OCI-LY7 (cell line): ENCODE data around the gene PPP1R27. TPM values are rescaled to one million over a fixed set of nuclear protein-coding genes. Genes with fewer than 3 reads are reported as not detected.

ENCODE experiments used
- BruUV-seq: library from RNA; stranded (reverse); fragments of 400-500 nt; replicated peaks from 2 replicates; lab custom pipeline; 2021; lab: Mats Ljungman, UMichigan
- CTCF ChIA-PET: fragments of 300-600 bp; sonication (Branson Sonifier 250); formaldehyde crosslinking; loops from one replicate; lab custom pipeline; 2022; ENCODE audit warnings: antibody characterized with exemption; ENCODE audit not compliant: unreplicated experiment; lab: Charles Lee
- POLR2A ChIA-PET: fragments of 300-600 bp; sonication (Branson Sonifier 250); formaldehyde crosslinking; loops from one replicate; lab custom pipeline; 2022; ENCODE audit warnings: antibody characterized with exemption; lab: Charles Lee
- DNase-seq: peaks from one replicate; pipeline ENCODE4 v3.0.0-alpha.2; 2015; ENCODE audit warnings: low spot score
- H2AFZ ChIP-seq: fragments of 200-600 bp; sonication (generic), shearing (Covaris generic); 2 replicates; pipeline ENCODE4 v1.6.1; 2014; ENCODE audit warnings: mild to moderate bottlenecking, antibody characterized with exemption, low read length, moderate library complexity
- H3K27ac ChIP-seq: fragments of 200-600 bp; sonication (generic); 2 replicates; pipeline ENCODE4 v1.5.1; 2014; ENCODE audit warnings: mixed run types, low read depth, mild to moderate bottlenecking, moderate library complexity, low read length, inconsistent platforms; ENCODE audit not compliant: poor library complexity, severe bottlenecking
- H3K36me3 ChIP-seq: fragments of 200-600 bp; sonication (generic); 2 replicates; pipeline ENCODE4 v1.6.1; 2014; ENCODE audit warnings: mild to moderate bottlenecking, antibody characterized with exemption, low read length, moderate library complexity, mixed read lengths; ENCODE audit not compliant: insufficient read depth
- H3K4me1 ChIP-seq: fragments of 200-600 bp; sonication (generic); 2 replicates; pipeline ENCODE4 v1.5.1; 2014; ENCODE audit warnings: mild to moderate bottlenecking, low read length; ENCODE audit not compliant: insufficient read depth, poor library complexity, severe bottlenecking
- H3K4me2 ChIP-seq: fragments of 200-600 bp; sonication (generic); 2 replicates; pipeline ENCODE4 v1.6.1; 2014; ENCODE audit warnings: mild to moderate bottlenecking, low read length
- H3K4me3 ChIP-seq: fragments of 200-600 bp; sonication (generic); 2 replicates; pipeline ENCODE4 v1.5.1; 2014; ENCODE audit warnings: mild to moderate bottlenecking, low read depth, low read length; ENCODE audit not compliant: poor library complexity, severe bottlenecking
- H3K79me2 ChIP-seq: fragments of 200-600 bp; sonication (generic); 2 replicates; pipeline ENCODE4 v1.6.1; 2016; ENCODE audit warnings: low read depth, mild to moderate bottlenecking, low read length, moderate library complexity, mixed read lengths; ENCODE audit not compliant: insufficient read depth
- H3K9me2 ChIP-seq: fragments of 200-600 bp; sonication (generic); 2 replicates; pipeline ENCODE4 v1.6.1; 2016; ENCODE audit warnings: mild to moderate bottlenecking, low read length, mixed read lengths; ENCODE audit not compliant: insufficient read depth
- H3K9me3 ChIP-seq: fragments of 200-600 bp; sonication (generic); 2 replicates; pipeline ENCODE4 v1.6.1; 2014; ENCODE audit warnings: mild to moderate bottlenecking, mixed run types, low read length, mixed read lengths
- H4K20me1 ChIP-seq: fragments of 200-600 bp; sonication (generic); 2 replicates; pipeline ENCODE4 v1.6.1; 2014; ENCODE audit warnings: mild to moderate bottlenecking, antibody characterized with exemption, low read length, moderate library complexity, mixed read lengths; ENCODE audit not compliant: insufficient read depth
- CTCF ChIP-seq: fragments of 200-600 bp; sonication (generic); conservative IDR thresholded peaks from 2 replicates; pipeline ENCODE4 v1.5.1; 2014; ENCODE audit warnings: mild to moderate bottlenecking, antibody characterized with exemption, low read length, moderate library complexity, mixed read lengths
- EZH2phosphoT487 ChIP-seq: fragments of 200-600 bp; sonication (generic); IDR thresholded peaks from 2 replicates; pipeline ENCODE4 v1.6.1; 2018; ENCODE audit warnings: low read depth, borderline replicate concordance, mild to moderate bottlenecking, mixed run types, antibody characterized with exemption, low read length, moderate library complexity, mixed read lengths
- intact Hi-C: fragments of 100-400 bp; cut with micrococcal nuclease; formaldehyde crosslinking; loops from one replicate; pipeline ENCODE4 v1.10.0; 2022; ENCODE audit not compliant: unreplicated experiment
- total RNA-seq, 2 experiments: library from RNA; depleted of rRNA in 1 of 2; stranded (reverse); fragments of >200 nt in 1 of 2; shearing (Covaris generic) in 1 of 2; gene quantifications; 2 replicates each; pipeline ENCODE4 v1.2.3, GENCODE V29; 2014 to 2022

PPP1R27 gene
- total RNA-seq, 2 experiments from 2014 or later: not detected

DNA sequence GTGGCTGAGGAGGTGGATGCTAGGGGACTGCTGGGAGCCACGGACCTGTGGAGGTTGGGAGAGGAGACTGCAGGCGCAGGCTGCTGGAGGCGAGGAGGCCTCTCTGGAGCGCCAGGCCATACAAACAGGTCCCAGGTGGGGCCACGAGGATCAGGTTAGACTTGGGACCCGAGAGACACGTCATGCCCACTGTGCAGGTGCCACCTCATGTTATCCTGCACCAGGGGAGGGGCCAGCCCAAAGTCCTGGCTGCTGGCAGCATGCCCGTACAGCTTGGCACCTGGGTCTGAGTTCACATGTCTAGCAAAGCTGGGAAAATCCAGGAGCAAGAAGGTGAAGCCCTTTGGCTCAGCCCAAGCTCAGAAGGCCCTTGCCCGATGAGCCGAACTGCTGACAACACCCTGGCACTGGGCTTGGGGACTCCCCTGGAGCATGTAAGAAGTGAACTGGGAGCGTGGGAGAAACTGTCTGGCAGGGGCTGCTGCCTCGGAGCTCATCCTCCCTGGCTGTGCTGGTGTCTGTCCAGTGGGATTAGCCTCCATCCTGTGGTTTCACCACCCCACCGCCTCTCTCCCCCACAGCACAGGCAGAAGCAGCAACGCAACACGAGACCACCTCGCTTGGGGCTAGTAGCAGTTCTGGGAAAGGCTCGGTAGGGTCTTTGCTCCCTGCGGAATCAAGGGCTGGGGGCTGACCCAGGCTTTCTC lies 31.0 kb upstream of the PPP1R27 start:
- peaks cover 5% of the 10 kb centered on the region; the same call in 1 of the 2 replicates for H4K20me1 ChIP-seq

GRCh38 chr17:81865358-81865732 lies 30.5 kb upstream of the PPP1R27 start:
- Histone ChIP-seq H3K9me3 (no peaks in the 10 kb centered on the region), H3K4me2 (no peak overlapping the region), H3K4me1 (peaks cover 66% of the 10 kb centered on the region), H3K4me3 (no peak overlapping the region), H3K27ac (no peak overlapping the region), H3K36me3 (peaks cover 79% of the 10 kb centered on the region), H4K20me1 (peaks cover 5% of the 10 kb centered on the region; the same call in 1 of the 2 replicates), H3K79me2 (peaks cover 43% of the 10 kb centered on the region), H3K9me2 (no peaks in the 10 kb centered on the region), H2AFZ (no peak overlapping the region)
- DNase-seq: no peak
- no TSS peak for BruUV-seq
- no peak for TF ChIP-seq EZH2phosphoT487
- no peak for TF ChIP-seq CTCF
- ChIA-PET POLR2A (no interaction called here), CTCF (no interaction called here)
- intact Hi-C loops: no loop called here

More for the DNA sequence above, 31.0 kb upstream of the PPP1R27 start:
- Histone ChIP-seq H3K27ac (no peak overlapping the region), H3K4me1 (peaks cover 66% of the 10 kb centered on the region), H3K79me2 (peaks cover 47% of the 10 kb centered on the region), H3K9me3 (no peaks in the 10 kb centered on the region), H3K4me2 (no peak overlapping the region), H2AFZ (no peak overlapping the region), H3K36me3 (peaks cover 83% of the 10 kb centered on the region), H3K9me2 (no peaks in the 10 kb centered on the region), H3K4me3 (no peak overlapping the region)
- TF ChIP-seq CTCF: no peak
- no peak for TF ChIP-seq EZH2phosphoT487
- CTCF ChIA-PET: no interaction called here
- BruUV-seq: no TSS peak
- POLR2A ChIA-PET: no interaction called here
- intact Hi-C loops: no loop called here
- no peak for DNase-seq
